ENCODE measurements around the gene EIF4A3. TPM values are rescaled to one million over a fixed set of nuclear protein-coding genes. Genes with fewer than 3 reads are reported as not detected.

Gene EIF4A3
- total RNA-seq, 2 donors from 2014 or later, result 99.8 to 114 TPM

DNA sequence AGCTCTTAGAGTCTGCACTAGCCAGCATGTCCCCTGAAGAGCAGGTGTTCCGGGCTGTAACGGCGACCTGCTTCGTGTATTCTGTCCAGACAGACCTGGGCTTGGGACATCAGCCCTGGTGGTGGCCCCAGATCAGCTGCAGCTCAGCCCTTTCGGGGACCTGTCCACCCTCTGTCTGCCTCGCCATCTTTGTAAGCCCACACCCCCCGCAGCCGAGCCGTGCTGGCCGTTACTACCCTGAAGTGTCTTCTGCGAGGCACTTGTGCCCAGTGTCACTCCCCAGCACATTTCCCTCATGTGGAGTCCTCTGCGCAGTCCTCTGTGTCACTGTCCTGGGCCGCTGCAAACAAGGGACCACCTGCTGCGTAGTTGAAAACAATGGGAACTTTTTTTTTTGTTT, 33.3 kb upstream of the EIF4A3 start:
- Histone ChIP-seq H3K4me3 (no peak overlapping the region), H3K27me3 (peaks cover 4% of the 10 kb centered on the region), H3K27ac (no peak overlapping the region), H3K4me1 (no peaks in the 10 kb centered on the region), H3K9me3 (no peaks in the 10 kb centered on the region), H3K36me3 (no peaks in the 10 kb centered on the region), H3K9ac (ENCODE audit: low read depth in 2 of 2, low read length in 2 of 2) (no peak overlapping the region)
- intact Hi-C loops (cut with DNase I), result no loop called here
- TF ChIP-seq, protein P1, sequence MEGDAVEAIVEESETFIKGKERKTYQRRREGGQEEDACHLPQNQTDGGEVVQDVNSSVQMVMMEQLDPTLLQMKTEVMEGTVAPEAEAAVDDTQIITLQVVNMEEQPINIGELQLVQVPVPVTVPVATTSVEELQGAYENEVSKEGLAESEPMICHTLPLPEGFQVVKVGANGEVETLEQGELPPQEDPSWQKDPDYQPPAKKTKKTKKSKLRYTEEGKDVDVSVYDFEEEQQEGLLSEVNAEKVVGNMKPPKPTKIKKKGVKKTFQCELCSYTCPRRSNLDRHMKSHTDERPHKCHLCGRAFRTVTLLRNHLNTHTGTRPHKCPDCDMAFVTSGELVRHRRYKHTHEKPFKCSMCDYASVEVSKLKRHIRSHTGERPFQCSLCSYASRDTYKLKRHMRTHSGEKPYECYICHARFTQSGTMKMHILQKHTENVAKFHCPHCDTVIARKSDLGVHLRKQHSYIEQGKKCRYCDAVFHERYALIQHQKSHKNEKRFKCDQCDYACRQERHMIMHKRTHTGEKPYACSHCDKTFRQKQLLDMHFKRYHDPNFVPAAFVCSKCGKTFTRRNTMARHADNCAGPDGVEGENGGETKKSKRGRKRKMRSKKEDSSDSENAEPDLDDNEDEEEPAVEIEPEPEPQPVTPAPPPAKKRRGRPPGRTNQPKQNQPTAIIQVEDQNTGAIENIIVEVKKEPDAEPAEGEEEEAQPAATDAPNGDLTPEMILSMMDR (IDR thresholded peaks at IDR 0.05), result no peak
- no peak for DNase-seq

- no peak overlapping the region for H3K9ac ChIP-seq (ENCODE audit: low read depth in 2 of 2, low read length in 2 of 2)
- peaks cover 4% of the 10 kb centered on the region for H3K27me3 ChIP-seq
- TF ChIP-seq, protein P1 (IDR thresholded peaks at IDR 0.05), result no peak
- peak; percentile 47 for DNase-seq
- H3K27ac ChIP-seq, result no peak overlapping the region
- no peaks in the 10 kb centered on the region for H3K36me3 ChIP-seq
- intact Hi-C loops (cut with DNase I), result no loop called here
- no peaks in the 10 kb centered on the region for H3K9me3 ChIP-seq
- no peak overlapping the region for H3K4me3 ChIP-seq
- no peaks in the 10 kb centered on the region for H3K4me1 ChIP-seq
Measured at GRCh38 chr17:80177986-80178595, 31.2 kb upstream of the EIF4A3 start.

DNA sequence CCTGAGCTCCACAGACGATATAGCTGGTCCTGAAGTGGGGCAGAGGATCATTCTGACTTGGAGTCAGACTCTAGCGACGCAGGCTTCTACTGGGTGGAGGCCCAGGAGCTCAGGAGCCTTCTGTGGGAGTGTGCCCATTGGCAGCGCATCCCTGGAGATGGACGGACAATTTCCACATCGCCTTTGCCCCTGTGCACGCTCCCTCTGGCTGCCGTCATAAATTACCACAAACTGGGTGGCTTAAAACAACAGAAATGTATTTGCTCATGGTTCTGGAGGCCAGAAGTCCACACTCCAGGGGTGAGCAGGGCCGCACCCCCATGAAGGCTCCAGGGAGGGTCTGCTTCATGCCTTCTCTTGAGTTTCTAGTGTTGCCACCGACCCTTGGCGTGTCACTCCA, 29.8 kb upstream of the EIF4A3 start:
- Histone ChIP-seq H3K4me3 (no peak overlapping the region), H3K9ac (ENCODE audit: low read depth in 2 of 2, low read length in 2 of 2) (no peak overlapping the region), H3K27ac (no peak overlapping the region), H3K36me3 (no peaks in the 10 kb centered on the region), H3K9me3 (no peaks in the 10 kb centered on the region), H3K27me3 (peaks cover 4% of the 10 kb centered on the region), H3K4me1 (no peaks in the 10 kb centered on the region)
- TF ChIP-seq, protein P1 (IDR thresholded peaks at IDR 0.05), result no peak
- no peak for DNase-seq
- intact Hi-C loops (cut with DNase I), result no loop called here

DNA sequence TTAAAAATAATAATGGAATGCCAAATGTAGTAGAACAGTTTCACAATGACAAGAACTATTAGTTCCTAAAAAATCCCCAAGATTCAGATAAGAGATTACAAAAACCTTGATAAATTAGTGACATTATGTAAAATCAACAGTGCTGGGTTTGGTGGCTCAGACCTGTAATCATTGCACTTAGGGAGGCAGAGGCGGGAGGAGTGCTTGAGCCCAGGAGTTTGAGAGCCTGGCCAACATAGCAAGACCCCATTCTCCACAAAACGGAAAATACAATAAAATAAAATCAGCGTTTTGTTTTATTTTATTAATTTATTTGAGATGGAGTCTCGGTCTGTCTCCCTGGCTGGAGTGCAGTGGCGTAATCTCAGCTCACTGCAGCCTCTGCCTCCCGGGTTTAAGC, 27.0 kb upstream of the EIF4A3 start:
- intact Hi-C loops (cut with DNase I), result no loop called here
- Histone ChIP-seq H3K4me1 (no peaks in the 10 kb centered on the region), H3K9ac (ENCODE audit: low read depth in 2 of 2, low read length in 2 of 2) (no peak overlapping the region), H3K9me3 (no peaks in the 10 kb centered on the region), H3K27me3 (no peaks in the 10 kb centered on the region), H3K36me3 (no peaks in the 10 kb centered on the region), H3K27ac (no peak overlapping the region), H3K4me3 (no peak overlapping the region)
- TF ChIP-seq, protein P1 (IDR thresholded peaks at IDR 0.05), result no peak
- DNase-seq, result no peak

DNA sequence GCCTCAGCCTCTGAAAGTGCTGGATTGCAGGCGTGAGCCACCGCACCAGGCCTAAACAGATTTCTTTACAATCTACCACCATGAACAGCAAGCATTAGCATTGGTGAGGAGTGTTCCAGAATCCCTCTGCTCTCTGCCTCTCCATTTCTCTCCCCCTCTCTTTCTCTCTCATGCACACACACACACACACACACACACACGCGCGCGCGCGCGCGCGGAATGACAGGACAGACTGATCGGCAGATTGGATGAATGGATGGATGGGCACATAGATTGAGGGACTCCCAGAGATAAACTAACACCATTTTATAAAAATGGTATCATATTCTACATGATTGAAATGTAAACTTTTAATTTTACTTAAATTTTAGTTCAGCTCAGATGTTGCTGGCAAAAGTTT, 26.2 kb upstream of the EIF4A3 start:
- intact Hi-C loops (cut with DNase I), result no loop called here
- TF ChIP-seq, protein P1 (IDR thresholded peaks at IDR 0.05), result no peak
- H3K9ac ChIP-seq (ENCODE audit: low read depth in 2 of 2, low read length in 2 of 2), result no peak overlapping the region
- no peaks in the 10 kb centered on the region for H3K4me1 ChIP-seq
- H3K4me3 ChIP-seq, result no peak overlapping the region
- no peaks in the 10 kb centered on the region for H3K27me3 ChIP-seq
- DNase-seq, result no peak
- H3K27ac ChIP-seq, result no peak overlapping the region
- no peaks in the 10 kb centered on the region for H3K36me3 ChIP-seq
- H3K9me3 ChIP-seq, result no peaks in the 10 kb centered on the region

Data from colonic mucosa (tissue), 4 donors.